H9 (cell line): Measurements from ENCODE around the gene ZNF182. TPM values are rescaled to one million over a fixed set of nuclear protein-coding genes. Genes with fewer than 3 reads are reported as not detected.

Experiments
- DNase-seq: peaks from one replicate; pipeline ENCODE4 v3.0.0-alpha.2; 2017
- H2AFZ ChIP-seq: one replicate; pipeline ENCODE4 v1.6.1; 2013; ENCODE audit warnings: mild to moderate bottlenecking, low read length, control low read depth, moderate library complexity
- H2AK5ac ChIP-seq: 2 replicates; pipeline ENCODE4 v1.6.1; 2013; ENCODE audit warnings: low read length, control low read depth, mixed read lengths; ENCODE audit not compliant: insufficient read length
- H2BK120ac ChIP-seq: one replicate; pipeline ENCODE4 v1.6.1; 2013; ENCODE audit warnings: low read depth, mild to moderate bottlenecking, low read length, control low read depth, inconsistent platforms; ENCODE audit not compliant: poor library complexity, severe bottlenecking
- H2BK12ac ChIP-seq: 2 replicates; pipeline ENCODE4 v1.6.1; 2013; ENCODE audit warnings: low read length, control low read depth, mixed read lengths, low read depth; ENCODE audit not compliant: insufficient read length
- H2BK15ac ChIP-seq: 2 replicates; pipeline ENCODE4 v1.6.1; 2013; ENCODE audit warnings: low read depth, low read length, control low read depth
- H2BK20ac ChIP-seq: one replicate; pipeline ENCODE4 v1.6.1; 2013; ENCODE audit warnings: low read depth, mild to moderate bottlenecking, low read length, control low read depth, inconsistent platforms; ENCODE audit not compliant: poor library complexity, severe bottlenecking
- H2BK5ac ChIP-seq: 2 replicates; pipeline ENCODE4 v1.6.1; 2013; ENCODE audit warnings: low read length, control low read depth, mixed read lengths; ENCODE audit not compliant: insufficient read length
- H3K14ac ChIP-seq: 2 replicates; pipeline ENCODE4 v1.6.1; 2013; ENCODE audit warnings: low read length, control low read depth; ENCODE audit not compliant: insufficient read depth
- H3K18ac ChIP-seq: 2 replicates; pipeline ENCODE4 v1.6.1; 2013; ENCODE audit warnings: low read depth, mild to moderate bottlenecking, mixed read lengths, low read length, control low read depth; ENCODE audit not compliant: insufficient read length
- H3K23ac ChIP-seq: 2 replicates; pipeline ENCODE4 v1.6.1; 2013; ENCODE audit warnings: low read length, control low read depth, mixed read lengths, low read depth; ENCODE audit not compliant: insufficient read length
- H3K23me2 ChIP-seq: 2 replicates; pipeline ENCODE4 v1.6.1; 2013; ENCODE audit warnings: low read depth, mild to moderate bottlenecking, mixed read lengths, low read length, control low read depth; ENCODE audit not compliant: insufficient read length, poor library complexity, severe bottlenecking
- H3K27ac ChIP-seq: 2 replicates; pipeline ENCODE4 v1.5.1; 2013; ENCODE audit warnings: low read length, control low read depth, mixed read lengths, low read depth; ENCODE audit not compliant: insufficient read length
- H3K27me3 ChIP-seq: 2 replicates; pipeline ENCODE4 v1.6.1; 2013; ENCODE audit warnings: low read length, control low read depth, inconsistent platforms; ENCODE audit not compliant: insufficient read depth
- H3K4ac ChIP-seq: 2 replicates; pipeline ENCODE4 v1.6.1; 2013; ENCODE audit warnings: low read depth, mild to moderate bottlenecking, control low read depth, inconsistent platforms, low read length, moderate library complexity
- H3K4me1 ChIP-seq: 2 replicates; pipeline ENCODE4 v1.6.1; 2013; ENCODE audit warnings: low read length, control low read depth, inconsistent platforms; ENCODE audit not compliant: insufficient read depth
- H3K4me2 ChIP-seq: 2 replicates; pipeline ENCODE4 v1.6.1; 2013; ENCODE audit warnings: low read length, control low read depth, mixed read lengths; ENCODE audit not compliant: insufficient read length, insufficient read depth
- H3K56ac ChIP-seq: 2 replicates; pipeline ENCODE4 v1.6.1; 2013; ENCODE audit warnings: low read depth, mild to moderate bottlenecking, mixed read lengths, low read length, control low read depth; ENCODE audit not compliant: insufficient read length
- H3K79me1 ChIP-seq: 2 replicates; pipeline ENCODE4 v1.6.1; 2013; ENCODE audit warnings: low read depth, mild to moderate bottlenecking, moderate library complexity, low read length, control low read depth, inconsistent platforms; ENCODE audit not compliant: insufficient read depth, poor library complexity, severe bottlenecking
- H3K79me2 ChIP-seq: 2 replicates; pipeline ENCODE4 v1.6.1; 2013; ENCODE audit warnings: low read length, control low read depth, inconsistent platforms; ENCODE audit not compliant: insufficient read depth
- H3K9ac ChIP-seq: 2 replicates; pipeline ENCODE4 v1.6.1; 2013; ENCODE audit warnings: low read length, control low read depth, mixed read lengths; ENCODE audit not compliant: insufficient read length; ENCODE audit errors: extremely low read depth
- H3K9me3 ChIP-seq: one replicate; pipeline ENCODE4 v1.6.1; 2013; ENCODE audit warnings: low read depth, low read length, inconsistent platforms; ENCODE audit not compliant: control insufficient read depth
- H3T11ph ChIP-seq: one replicate; pipeline ENCODE4 v1.6.1; 2013; ENCODE audit warnings: mild to moderate bottlenecking, low read length, control low read depth, inconsistent platforms
- H4K20me1 ChIP-seq: one replicate; pipeline ENCODE4 v1.6.1; 2013; ENCODE audit not compliant: control insufficient read depth, insufficient read length, insufficient read depth
- H4K5ac ChIP-seq: 2 replicates; pipeline ENCODE4 v1.6.1; 2013; ENCODE audit warnings: low read depth, mild to moderate bottlenecking, mixed read lengths, low read length, control low read depth; ENCODE audit not compliant: insufficient read length
- H4K8ac ChIP-seq: replicated peaks from 2 replicates; pipeline ENCODE4 v1.6.1; 2013; ENCODE audit warnings: low read length, control low read depth, mixed read lengths, low read depth; ENCODE audit not compliant: insufficient read length
- H4K91ac ChIP-seq: 2 replicates; pipeline ENCODE4 v1.6.1; 2013; ENCODE audit warnings: low read depth, mild to moderate bottlenecking, moderate library complexity, mixed read lengths, low read length, control low read depth; ENCODE audit not compliant: insufficient read length
- H3K27ac Mint-ChIP-seq, 3 experiments: 2 replicates in 2 of 3; 3 replicates in 1 of 3; pipeline ENCODE4 v1.8.0; 2020 to 2021; ENCODE audit warnings: mixed read lengths in 3 of 3, mild to moderate bottlenecking in 1 of 3, moderate library complexity in 1 of 3
- H3K27me3 Mint-ChIP-seq: 2 replicates; pipeline ENCODE4 v1.8.0; 2021; ENCODE audit warnings: low read depth, mild to moderate bottlenecking, moderate library complexity, mixed read lengths
- H3K36me3 Mint-ChIP-seq, 3 experiments: 2 replicates in 2 of 3; 3 replicates in 1 of 3; pipeline ENCODE4 v1.8.0; 2020 to 2021; ENCODE audit warnings: low read depth in 3 of 3, mixed read lengths in 3 of 3; ENCODE audit not compliant: insufficient read depth in 1 of 3
- H3K4me1 Mint-ChIP-seq, 2 experiments: 2 replicates each; pipeline ENCODE4 v1.8.0; 2020; ENCODE audit warnings: mixed read lengths in 2 of 2
- H3K4me3 Mint-ChIP-seq, 2 experiments: 2 replicates in 1 of 2; 3 replicates in 1 of 2; pipeline ENCODE4 v1.8.0; 2020 to 2021; ENCODE audit warnings: mild to moderate bottlenecking in 2 of 2, mixed read lengths in 2 of 2, moderate library complexity in 1 of 2
- H3K9me3 Mint-ChIP-seq, 2 experiments: 2 replicates in 1 of 2; 3 replicates in 1 of 2; pipeline ENCODE4 v1.8.0; 2020; ENCODE audit warnings: mild to moderate bottlenecking in 2 of 2, mixed read lengths in 2 of 2, moderate library complexity in 1 of 2
- WGBS: extraction: QIAGEN DNeasy Blood & Tissue Kit; methylation state at CpG from one replicate; pipeline ENCODE4 v1.1.7; 2013; ENCODE audit warnings: missing lambda C conversion rate, low lambda C conversion rate, mixed read lengths; ENCODE audit not compliant: insufficient read length; ENCODE audit errors: extremely low coverage; 5-methylcytosine and 5-hydroxymethylcytosine counted together
- total RNA-seq: library from RNA; stranded (reverse); gene quantifications from 2 replicates; pipeline ENCODE4 v1.2.1, GENCODE V29; 2021
- TF ChIP-seq, protein P1 (sequence below): fragments of 200-600 bp; sonication (generic); conservative IDR thresholded peaks from 3 replicates; pipeline ENCODE4 v1.8.0; 2021; ENCODE audit warnings: antibody characterized with exemption, mild to moderate bottlenecking

The ZNF182 gene
- total RNA-seq, 1 experiment from 2014 or later: 7.6 TPM

DNA sequence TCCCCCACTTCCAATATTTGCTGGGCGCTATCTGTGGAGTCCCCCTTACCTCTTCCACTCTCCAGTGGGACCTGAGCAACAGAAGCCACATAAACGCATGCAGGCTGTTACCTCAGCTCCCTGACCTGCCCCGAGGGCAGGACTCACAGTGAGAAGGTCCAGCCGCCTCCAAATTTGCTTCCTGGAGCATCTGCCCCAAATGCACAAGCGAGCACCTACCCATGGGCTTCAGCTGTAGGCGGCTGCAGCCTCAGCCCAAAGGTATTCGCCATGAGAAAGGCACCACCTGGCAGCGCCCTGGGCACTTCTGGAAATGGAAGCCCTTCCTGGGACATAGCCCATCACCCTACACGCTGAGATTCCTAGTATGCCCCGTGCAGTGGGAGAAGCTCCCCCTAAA, 26.4 kb upstream of the ZNF182 start:
- Mint-ChIP-seq H3K4me1 (peaks cover 4 to 7% of the 10 kb centered on the region in 2 experiments), H3K4me3 (no peak overlapping the region), H3K9me3 (peaks cover 66 to 68% of the 10 kb centered on the region in 2 experiments), H3K27ac (no peak overlapping the region), H3K27me3 (peaks cover 2% of the 10 kb centered on the region), H3K36me3 (peaks cover 0 to 8% (median 6%) of the 10 kb centered on the region in 3 experiments; a peak in 4 of 7 replicates)
- Histone ChIP-seq H4K20me1 (no peaks in the 10 kb centered on the region), H3T11ph (no peak overlapping the region), H3K27ac (no peak overlapping the region), H3K4me2 (no peak overlapping the region), H4K91ac (no peak overlapping the region), H3K4me1 (no peaks in the 10 kb centered on the region), H3K14ac (no peak overlapping the region), H3K79me1 (no peaks in the 10 kb centered on the region), H3K23me2 (no peaks in the 10 kb centered on the region), H3K23ac (no peak overlapping the region), H3K79me2 (no peaks in the 10 kb centered on the region), H2AK5ac (no peak overlapping the region), H3K9me3 (peaks cover 46% of the 10 kb centered on the region), H2BK12ac (no peak overlapping the region), H3K56ac (no peak overlapping the region), H3K9ac (no peak overlapping the region), H3K27me3 (no peaks in the 10 kb centered on the region), H3K18ac (no peak overlapping the region), H2BK20ac (no peak overlapping the region), H2BK120ac (no peak overlapping the region), H4K5ac (no peak overlapping the region), H2AFZ (no peak overlapping the region), H2BK15ac (no peak overlapping the region), H4K8ac (no peak overlapping the region), H3K4ac (no peak overlapping the region), H2BK5ac (no peak overlapping the region)
- no peak for DNase-seq
- TF ChIP-seq, protein P1, sequence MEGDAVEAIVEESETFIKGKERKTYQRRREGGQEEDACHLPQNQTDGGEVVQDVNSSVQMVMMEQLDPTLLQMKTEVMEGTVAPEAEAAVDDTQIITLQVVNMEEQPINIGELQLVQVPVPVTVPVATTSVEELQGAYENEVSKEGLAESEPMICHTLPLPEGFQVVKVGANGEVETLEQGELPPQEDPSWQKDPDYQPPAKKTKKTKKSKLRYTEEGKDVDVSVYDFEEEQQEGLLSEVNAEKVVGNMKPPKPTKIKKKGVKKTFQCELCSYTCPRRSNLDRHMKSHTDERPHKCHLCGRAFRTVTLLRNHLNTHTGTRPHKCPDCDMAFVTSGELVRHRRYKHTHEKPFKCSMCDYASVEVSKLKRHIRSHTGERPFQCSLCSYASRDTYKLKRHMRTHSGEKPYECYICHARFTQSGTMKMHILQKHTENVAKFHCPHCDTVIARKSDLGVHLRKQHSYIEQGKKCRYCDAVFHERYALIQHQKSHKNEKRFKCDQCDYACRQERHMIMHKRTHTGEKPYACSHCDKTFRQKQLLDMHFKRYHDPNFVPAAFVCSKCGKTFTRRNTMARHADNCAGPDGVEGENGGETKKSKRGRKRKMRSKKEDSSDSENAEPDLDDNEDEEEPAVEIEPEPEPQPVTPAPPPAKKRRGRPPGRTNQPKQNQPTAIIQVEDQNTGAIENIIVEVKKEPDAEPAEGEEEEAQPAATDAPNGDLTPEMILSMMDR: no peak
- no CpG with 5 or more reads among the region's 10 CpGs for WGBS
